ENCODE data around the gene TACR1. TPM values are rescaled to one million over a fixed set of nuclear protein-coding genes. Genes with fewer than 3 reads are reported as not detected.

TACR1 gene
- total and polyA plus RNA-seq, 2 of the 4 experiments (the other 2 are of a cell fraction) = under 0.01 to 0.09 TPM

DNA sequence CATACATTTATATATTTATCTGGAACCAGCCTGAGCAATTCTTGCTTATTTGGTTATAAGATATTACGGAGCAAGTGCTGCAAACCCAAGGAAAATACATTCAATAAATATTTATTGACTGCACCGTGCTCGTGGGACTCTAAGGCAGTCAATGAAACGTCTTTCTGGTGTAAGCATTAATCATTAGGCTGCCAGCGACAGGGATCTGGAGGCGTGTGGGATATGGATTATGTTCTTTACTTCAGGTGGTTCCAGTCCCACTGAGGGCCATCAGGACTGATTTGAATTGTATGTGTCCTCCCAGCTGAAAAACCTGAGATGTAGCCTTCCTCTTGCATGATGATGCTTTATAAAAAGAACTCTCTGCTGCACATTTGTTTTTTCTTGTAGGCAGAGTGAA is 75.4 kb downstream of the TACR1 start:
- BruUV-seq (replicated peaks) = no TSS peak
- Histone ChIP-seq H3K27me3 (ENCODE audit: control insufficient read depth, insufficient read depth, low read length) (no peaks in the 10 kb centered on the region), H2AFZ (replicated peaks; ENCODE audit: low read length, poor library complexity) (no peak overlapping the region), H3K18ac (ENCODE audit: low read depth, low read length) (no peak overlapping the region), H2AK5ac (ENCODE audit: low read depth, low read length) (no peak overlapping the region), H3K4me1 (ENCODE audit: control insufficient read depth, insufficient read depth, low read length) (no peaks in the 10 kb centered on the region), H2BK20ac (ENCODE audit: low read depth, low read length) (no peak overlapping the region), H3K14ac (replicated peaks; ENCODE audit: low read depth, low read length) (no peak overlapping the region), H3K4me2 (ENCODE audit: low read depth, low read length) (no peak overlapping the region), H3K4me3 (ENCODE audit: insufficient read depth, low read depth, low read length) (no peak overlapping the region), H3K23ac (ENCODE audit: low read depth, low read length) (no peak overlapping the region), H3K9ac (ENCODE audit: low read depth, low read length) (no peak overlapping the region), H2BK15ac (ENCODE audit: low read depth, low read length) (no peak overlapping the region), H4K20me1 (ENCODE audit: insufficient read depth, low read length) (no peaks in the 10 kb centered on the region), H2BK120ac (ENCODE audit: low read depth, low read length) (no peak overlapping the region), H3K36me3 (ENCODE audit: control insufficient read depth, insufficient read depth, low read length) (no peaks in the 10 kb centered on the region), H4K8ac (ENCODE audit: low read depth in 2 of 2, low read length in 2 of 2) (no peak overlapping the region), H3K56ac (ENCODE audit: extremely low read depth, insufficient read depth, low read length) (no peak overlapping the region), H3K9me3 (ENCODE audit: control insufficient read depth, insufficient read depth, low read length) (0 out of 2 replicates have a peak, but pooled peaks cover 2% of the 10 kb centered on the region), H3K4ac (ENCODE audit: low read depth, low read length) (no peak overlapping the region), H2AK9ac (replicated peaks; ENCODE audit: low read depth, low read length, poor library complexity) (no peak overlapping the region), H2BK5ac (ENCODE audit: low read depth, low read length, poor library complexity, severe bottlenecking) (no peak overlapping the region), H4K91ac (ENCODE audit: insufficient read depth, low read depth, low read length) (no peak overlapping the region), H4K5ac (ENCODE audit: low read depth, low read length) (no peak overlapping the region), H3K27ac (ENCODE audit: insufficient read depth, low read length) (no peak overlapping the region), H3K79me1 (ENCODE audit: low read depth in 1 of 2, low read length in 2 of 2) (no peaks in the 10 kb centered on the region), H3K9me1 (ENCODE audit: insufficient read depth, low read length) (no peaks in the 10 kb centered on the region)
- ATAC-seq (ENCODE audit: low read depth) (no peak), DNase-seq (no peak)
- POLR2A ChIA-PET (ENCODE audit: unreplicated experiment) = no interaction called here
- dilution Hi-C loops (cut with HindIII; ENCODE audit: low sequenced_read_pairs, unreplicated experiment) (no loop called here), in situ Hi-C loops (cut with MboI; ENCODE audit: low sequenced_read_pairs) (no loop called here), intact Hi-C loops (cut with micrococcal nuclease) (no loop called here)
- TF ChIP-seq CEBPB (IDR thresholded peaks at IDR 0.05; ENCODE audit: low read depth, low read length) (no peak), SMC3 (IDR thresholded peaks at IDR 0.05; ENCODE audit: low read depth, low read length) (no peak), NFE2L2 (IDR thresholded peaks at IDR 0.05; ENCODE audit: low read depth, low read length) (no peak), MAZ (IDR thresholded peaks at IDR 0.05; ENCODE audit: borderline replicate concordance, low read depth, low read length) (no peak), CHD1 (IDR thresholded peaks at IDR 0.05; ENCODE audit: low read depth, low read length) (no peak), RCOR1 (IDR thresholded peaks at IDR 0.05; ENCODE audit: insufficient replicate concordance, low read length) (no peak)
- TF ChIP-seq, protein P1, sequence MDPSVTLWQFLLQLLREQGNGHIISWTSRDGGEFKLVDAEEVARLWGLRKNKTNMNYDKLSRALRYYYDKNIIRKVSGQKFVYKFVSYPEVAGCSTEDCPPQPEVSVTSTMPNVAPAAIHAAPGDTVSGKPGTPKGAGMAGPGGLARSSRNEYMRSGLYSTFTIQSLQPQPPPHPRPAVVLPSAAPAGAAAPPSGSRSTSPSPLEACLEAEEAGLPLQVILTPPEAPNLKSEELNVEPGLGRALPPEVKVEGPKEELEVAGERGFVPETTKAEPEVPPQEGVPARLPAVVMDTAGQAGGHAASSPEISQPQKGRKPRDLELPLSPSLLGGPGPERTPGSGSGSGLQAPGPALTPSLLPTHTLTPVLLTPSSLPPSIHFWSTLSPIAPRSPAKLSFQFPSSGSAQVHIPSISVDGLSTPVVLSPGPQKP (IDR thresholded peaks at IDR 0.05; ENCODE audit: borderline replicate concordance, low read depth, low read length) = no peak
- TF ChIP-seq, protein P2, sequence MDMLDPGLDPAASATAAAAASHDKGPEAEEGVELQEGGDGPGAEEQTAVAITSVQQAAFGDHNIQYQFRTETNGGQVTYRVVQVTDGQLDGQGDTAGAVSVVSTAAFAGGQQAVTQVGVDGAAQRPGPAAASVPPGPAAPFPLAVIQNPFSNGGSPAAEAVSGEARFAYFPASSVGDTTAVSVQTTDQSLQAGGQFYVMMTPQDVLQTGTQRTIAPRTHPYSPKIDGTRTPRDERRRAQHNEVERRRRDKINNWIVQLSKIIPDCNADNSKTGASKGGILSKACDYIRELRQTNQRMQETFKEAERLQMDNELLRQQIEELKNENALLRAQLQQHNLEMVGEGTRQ (IDR thresholded peaks at IDR 0.05; ENCODE audit: low read depth, low read length) = no peak
- CTCF ChIA-PET = no interaction called here
- no CpG with 5 or more reads among the region's 6 CpGs for WGBS, 2 experiments (ENCODE audit: extremely low coverage in 2 of 2, insufficient read length in 1 of 2)
